Neural progenitor cell (in vitro differentiated cells): Measurements from ENCODE around the gene FECH.

Experiments used
- CTCF ChIP-seq: fragments of 200-600 bp; sonication (generic); IDR thresholded peaks from 2 replicates; pipeline ENCODE4 v1.5.1; 2017; ENCODE audit warnings: antibody characterized with exemption, mild to moderate bottlenecking
- EZH2 ChIP-seq: fragments of 200-600 bp; sonication (generic); IDR thresholded peaks from 2 replicates; pipeline ENCODE4 v1.6.1; 2017; ENCODE audit warnings: antibody characterized with exemption, mild to moderate bottlenecking, moderate library complexity
- EZH2phosphoT487 ChIP-seq: fragments of 200-600 bp; sonication (generic); IDR thresholded peaks from 2 replicates; pipeline ENCODE4 v1.6.1; 2017; ENCODE audit warnings: antibody characterized with exemption

GRCh38 chr18:57561261-57561660 is 25.2 kb downstream of the FECH start:
- TF ChIP-seq CTCF: no peak
- no peak for TF ChIP-seq EZH2
- TF ChIP-seq EZH2phosphoT487: no peak
